Measurements from ENCODE around the gene SLC25A21.
"Not testable (repeated sequence)": the region's sequence is repeated elsewhere in the genome, so short reads cannot be mapped to it uniquely, and the experiment has no call there.

The SLC25A21 gene

DNA sequence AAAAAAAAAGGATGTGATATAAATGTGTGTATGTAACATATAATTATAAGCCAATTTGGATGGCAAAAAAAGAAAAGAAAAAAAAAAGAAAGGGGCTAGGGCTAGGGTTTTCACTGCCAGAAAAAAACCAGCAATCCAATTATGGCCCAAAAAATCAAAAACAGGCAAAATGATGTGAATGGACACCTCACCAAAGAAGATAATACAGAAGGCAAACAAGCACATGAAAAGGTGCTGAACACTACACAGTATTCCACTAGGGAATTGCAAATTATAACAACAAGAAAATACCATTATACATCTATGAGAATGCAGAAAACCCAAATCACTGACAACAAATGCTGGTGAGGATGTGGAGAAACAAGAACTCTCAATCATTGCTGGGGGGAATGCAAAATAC is 13.3 kb upstream of the SLC25A21 start:
- DNase-seq = no peak

- DNase-seq = not testable (repeated sequence)
Observed at GRCh38 chr14:37184520-37184919, 12.1 kb upstream of the SLC25A21 start.

- no peak for DNase-seq
Observed at GRCh38 chr14:37181441-37181840, 9.0 kb upstream of the SLC25A21 start.

GRCh38 chr14:37180886-37181285 is 8.5 kb upstream of the SLC25A21 start:
- DNase-seq = not testable (repeated sequence)

GRCh38 chr14:37179896-37180502 is 7.6 kb upstream of the SLC25A21 start:
- DNase-seq = no peak

- DNase-seq = no peak
Observed at GRCh38 chr14:37172936-37173614, 669 bp upstream of the SLC25A21 start.

DNA sequence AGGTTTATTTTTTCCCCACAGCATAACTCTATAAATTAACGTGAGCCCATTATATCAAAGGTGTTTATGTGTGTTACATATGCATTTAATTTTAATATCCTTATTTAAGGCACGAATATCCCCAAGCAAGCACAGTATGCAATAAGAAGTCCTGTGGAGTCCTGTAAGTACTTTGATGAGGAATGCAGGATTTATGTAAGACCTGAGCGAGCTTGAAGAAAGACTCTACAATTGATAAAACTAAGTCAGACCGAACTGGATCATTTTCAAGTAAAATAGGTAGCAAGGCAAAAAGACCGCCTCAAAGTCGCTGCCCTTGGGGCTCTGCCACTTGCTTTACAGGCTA is 755 bp downstream of the SLC25A21 start:
- no peak for DNase-seq

GRCh38 chr14:37170993-37171392 is 1.4 kb downstream of the SLC25A21 start:
- DNase-seq = no peak

GRCh38 chr14:37170237-37170636 is 2.2 kb downstream of the SLC25A21 start:
- DNase-seq = no peak

DNA sequence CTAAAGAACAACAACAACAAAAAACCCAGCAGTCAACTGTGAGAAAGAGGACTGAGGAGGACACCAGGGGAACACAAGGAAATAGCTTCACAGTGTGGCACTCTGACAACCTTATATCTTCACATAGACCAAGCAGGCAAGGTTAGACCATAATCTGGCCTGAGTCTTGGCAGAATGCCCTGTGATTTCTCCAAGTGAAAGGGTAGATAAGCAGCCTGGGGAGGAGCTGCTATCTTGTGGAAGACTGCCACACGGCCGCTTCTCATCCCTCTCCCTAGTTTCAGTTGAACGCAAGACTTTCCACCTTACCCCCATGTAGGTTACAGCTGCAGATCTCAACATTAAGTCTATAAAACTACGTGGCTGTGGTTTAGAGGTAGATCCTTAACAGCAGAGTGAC is 3.7 kb downstream of the SLC25A21 start:
- DNase-seq = no peak

GRCh38 chr14:37167151-37168047 is 5.0 kb downstream of the SLC25A21 start:
- DNase-seq = no peak

- DNase-seq = no peak
Observed at GRCh38 chr14:37165794-37166193, 6.6 kb downstream of the SLC25A21 start.

DNA sequence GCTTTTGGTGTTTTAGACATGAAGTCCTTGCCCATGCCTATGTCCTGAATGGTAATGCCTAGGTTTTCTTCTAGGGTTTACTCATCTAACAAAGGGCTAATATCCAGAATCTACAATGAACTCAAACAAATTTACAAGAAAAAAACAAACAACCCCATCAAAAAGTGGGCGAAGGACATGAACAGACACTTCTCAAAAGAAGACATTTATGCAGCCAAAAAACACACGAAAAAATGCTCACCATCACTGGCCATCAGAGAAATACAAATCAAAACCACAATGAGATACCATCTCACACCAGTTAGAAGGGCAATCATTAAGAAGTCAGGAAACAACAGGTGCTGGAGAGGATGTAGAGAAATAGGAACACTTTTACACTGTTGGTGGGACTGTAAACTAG is 10.1 kb downstream of the SLC25A21 start:
- DNase-seq = not testable (repeated sequence)

DNA sequence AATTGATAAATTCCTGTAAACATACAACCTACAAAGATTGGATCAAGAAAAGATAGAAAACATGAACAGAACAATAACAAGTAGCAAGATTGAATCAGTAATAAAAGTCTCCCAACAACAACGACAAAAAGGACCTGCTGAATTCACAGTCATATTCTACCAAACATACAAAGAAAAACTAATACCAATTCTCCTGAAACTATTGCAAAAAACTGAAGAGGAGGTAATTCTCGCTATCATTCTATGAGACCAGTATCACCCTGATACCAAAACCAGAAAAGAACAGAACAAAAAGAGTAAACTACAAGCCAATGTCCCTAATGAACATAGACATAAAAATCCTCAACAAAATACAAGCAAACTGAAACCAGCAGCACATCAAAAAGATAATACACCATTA is 14.4 kb downstream of the SLC25A21 start:
- DNase-seq = no peak

GRCh38 chr14:37153483-37153882 is 18.9 kb downstream of the SLC25A21 start:
- no peak for DNase-seq

GRCh38 chr14:37153005-37153404 is 19.4 kb downstream of the SLC25A21 start:
- no peak for DNase-seq

- DNase-seq = no peak
Observed at GRCh38 chr14:37150414-37150813, 22.0 kb downstream of the SLC25A21 start.

GRCh38 chr14:37147310-37147880 is 25.0 kb downstream of the SLC25A21 start:
- no peak for DNase-seq

DNA sequence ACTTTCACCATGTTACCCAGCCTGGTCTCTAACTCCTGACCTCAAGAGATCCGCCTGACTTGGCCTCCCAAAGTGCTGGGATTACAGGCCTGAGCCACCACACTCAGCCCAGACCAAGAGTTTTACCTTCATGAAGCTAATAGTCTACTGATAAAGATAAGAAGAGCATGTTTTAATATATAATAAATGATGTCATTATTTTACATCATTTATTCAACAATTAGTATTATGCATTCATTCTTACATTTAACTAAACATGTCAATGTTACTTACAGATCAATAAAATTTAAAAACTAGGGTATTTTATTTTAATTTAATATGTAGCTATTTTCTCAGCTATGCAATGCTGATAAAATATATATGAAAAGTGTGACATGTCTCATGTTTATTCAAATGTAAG is 26.0 kb downstream of the SLC25A21 start:
- DNase-seq = not testable (repeated sequence)

- DNase-seq = no peak
Observed at GRCh38 chr14:37145395-37145794, 27.0 kb downstream of the SLC25A21 start.

DNA sequence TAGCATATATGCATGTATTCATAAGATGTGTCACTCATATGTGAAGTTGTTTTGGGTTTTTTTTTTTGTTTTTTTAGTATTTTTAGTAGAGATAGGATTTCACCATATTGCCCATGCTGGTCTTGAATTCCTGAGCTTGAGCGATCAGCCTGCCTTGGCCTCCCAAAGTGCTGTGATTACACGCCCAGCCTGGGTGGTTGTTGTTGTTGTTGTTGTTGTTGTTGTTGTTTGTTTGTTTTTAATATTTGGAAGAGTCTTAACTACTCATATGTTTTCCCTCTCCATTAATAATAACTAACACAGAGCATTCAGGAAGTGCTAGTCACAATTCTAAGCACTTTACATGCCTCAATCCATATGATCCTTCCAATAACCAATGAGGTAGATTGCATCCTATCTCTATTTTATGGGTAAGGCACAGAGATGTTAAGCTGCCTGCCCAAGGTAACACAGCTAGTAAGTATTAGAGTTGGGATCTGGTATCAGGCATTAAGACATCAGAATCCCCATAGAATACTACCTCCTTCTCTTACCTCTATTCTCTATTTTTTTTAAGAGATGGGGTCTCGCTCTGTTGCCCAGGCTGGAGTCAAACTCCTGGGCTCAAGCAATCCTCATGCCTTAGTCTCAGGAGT is 27.6 kb downstream of the SLC25A21 start:
- DNase-seq = no peak

- DNase-seq = no peak
Observed at GRCh38 chr14:37143475-37143874, 28.9 kb downstream of the SLC25A21 start.

DNA sequence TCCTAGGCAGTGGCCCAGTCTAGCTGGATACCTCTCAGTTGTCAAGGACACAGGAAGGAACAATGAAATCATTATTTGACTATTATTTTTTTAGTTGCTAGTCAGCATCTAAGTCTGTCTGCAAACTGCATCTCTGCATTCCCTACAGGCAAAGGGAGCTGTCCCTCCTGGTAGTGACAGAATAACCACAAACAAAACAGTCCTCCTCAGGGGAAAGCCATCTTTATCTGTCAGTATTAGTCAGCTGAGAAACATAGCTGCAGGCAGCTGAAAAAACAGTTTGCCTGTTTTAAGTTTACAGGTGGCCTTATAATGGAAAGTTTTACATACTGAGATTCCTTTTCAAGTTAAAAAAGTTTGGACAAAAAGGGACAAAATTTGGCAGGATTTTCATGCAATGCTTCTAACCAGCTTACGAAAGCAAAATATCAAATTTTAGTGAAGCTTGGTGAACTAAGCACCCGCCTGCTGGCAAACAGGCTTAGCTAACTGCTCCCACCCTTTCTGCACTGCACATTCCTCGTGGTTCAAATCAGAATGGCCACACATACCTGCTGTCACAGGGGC is 29.5 kb downstream of the SLC25A21 start:
- no peak for DNase-seq
